HCT116 (cell line): ENCODE measurements around the gene RNF41. TPM values are rescaled to one million over a fixed set of nuclear protein-coding genes. Genes with fewer than 3 reads are reported as not detected.

Source experiments
- ATAC-seq: fragments of 200-7000 bp; cut with Tn5 transposase; 2 replicates; pipeline ENCODE4 v1.9.1; 2020; ENCODE audit warnings: mild to moderate bottlenecking, moderate library complexity
- BruUV-seq: library from RNA; stranded (reverse); fragments of 400-500 nt; replicated peaks from 2 replicates; lab custom pipeline; 2021; lab: Mats Ljungman, UMichigan
- CTCF ChIA-PET: fragments of 300-600 bp; sonication (Branson Sonifier 250); formaldehyde crosslinking; loops from one replicate; lab custom pipeline; 2021; ENCODE audit warnings: antibody characterized with exemption; lab: Charles Lee
- POLR2A ChIA-PET: fragments of 300-600, 350-600 bp; sonication (Branson Sonifier 250); formaldehyde crosslinking; loops from one replicate; lab custom pipeline; 2021; ENCODE audit warnings: antibody characterized with exemption; lab: Charles Lee
- RAD21 ChIA-PET, 2 experiments: fragments of 300-600 bp; sonication (Branson Sonifier 250); formaldehyde crosslinking; loops; one replicate each; lab custom pipeline; 2023; ENCODE audit warnings: low total read pairs in 2 of 2; ENCODE audit not compliant: uncharacterized antibody in 2 of 2, unreplicated experiment in 2 of 2, low non-redundant PET in 1 of 2; lab: Charles Lee
- DNase-seq: peaks from one replicate; pipeline ENCODE4 v3.0.0-alpha.2; 2010; ENCODE audit warnings: low read depth, low spot score
- H2AFZ ChIP-seq: fragments of 200-600 bp; shearing (Covaris generic), sonication (generic); 2 replicates; pipeline ENCODE4 v1.6.1; 2017; ENCODE audit warnings: low read depth, mixed run types, mixed read lengths, antibody characterized with exemption, low read length; ENCODE audit not compliant: poor library complexity, severe bottlenecking
- H3K27ac ChIP-seq: 2 replicates; pipeline ENCODE4 v1.5.1; 2012; ENCODE audit warnings: low read depth, low read length
- H3K27me3 ChIP-seq: fragments of 200-600 bp; sonication (generic); 2 replicates; pipeline ENCODE4 v1.6.1; 2016; ENCODE audit warnings: mixed run types, low read length, mixed read lengths; ENCODE audit not compliant: insufficient read depth
- H3K36me3 ChIP-seq, 2 experiments: fragments of 200-500 bp in 1 of 2; fragments of 200-600 bp in 1 of 2; sonication (Bioruptor generic) in 1 of 2; sonication (generic) in 1 of 2; 2 replicates each; pipeline versions ENCODE4 v1.5.1 to v1.6.1; 2014 to 2016; ENCODE audit warnings: low read length in 2 of 2, inconsistent platforms in 1 of 2, mixed read lengths in 1 of 2, mixed run types in 1 of 2; ENCODE audit not compliant: insufficient read depth in 2 of 2, control insufficient read depth in 1 of 2
- H3K4me1 ChIP-seq, 2 experiments: fragments of 200-600 bp in 1 of 2; sonication (generic) in 1 of 2; 2 replicates each; pipeline versions ENCODE4 v1.5.1 to v1.6.1; 2012 to 2017; ENCODE audit warnings: low read length in 2 of 2, inconsistent platforms in 1 of 2, mild to moderate bottlenecking in 1 of 2, mixed read lengths in 1 of 2, mixed run types in 1 of 2, moderate library complexity in 1 of 2; ENCODE audit not compliant: insufficient read depth in 2 of 2, control insufficient read depth in 1 of 2
- H3K4me2 ChIP-seq: fragments of 200-600 bp; sonication (generic); 2 replicates; pipeline ENCODE4 v1.6.1; 2017; ENCODE audit warnings: mixed run types, low read length, mixed read lengths
- H3K4me3 ChIP-seq, 2 experiments: fragments of 200-600 bp in 1 of 2; sonication (generic) in 1 of 2; replicated peaks in 1 of 2; 2 replicates each; pipeline ENCODE4 v1.5.1; 2011 to 2016; ENCODE audit warnings: low read length in 2 of 2, control low read depth in 1 of 2, low read depth in 1 of 2, mild to moderate bottlenecking in 1 of 2, mixed read lengths in 1 of 2, mixed run types in 1 of 2
- H3K79me2 ChIP-seq: fragments of 200-600 bp; sonication (generic); 2 replicates; pipeline ENCODE4 v1.6.1; 2017; ENCODE audit warnings: mild to moderate bottlenecking, mixed run types, low read length, moderate library complexity, mixed read lengths; ENCODE audit not compliant: insufficient read depth
- H3K9ac ChIP-seq: fragments of 200-600 bp; sonication (generic); 2 replicates; pipeline ENCODE4 v1.6.1; 2016; ENCODE audit warnings: low read length, mixed read lengths
- H3K9me2 ChIP-seq: fragments of 200-600 bp; sonication (generic), shearing (Covaris generic); 2 replicates; pipeline ENCODE4 v1.6.1; 2017; ENCODE audit warnings: mixed run types, mild to moderate bottlenecking, moderate library complexity; ENCODE audit not compliant: insufficient read depth
- H3K9me3 ChIP-seq, 2 experiments: fragments of 200-500 bp in 1 of 2; fragments of 200-600 bp in 1 of 2; sonication (Bioruptor generic) in 1 of 2; sonication (generic) in 1 of 2; 2 replicates each; pipeline ENCODE4 v1.6.1; 2014 to 2017; ENCODE audit warnings: low read length in 2 of 2, mixed read lengths in 2 of 2, inconsistent platforms in 1 of 2, low read depth in 1 of 2, mild to moderate bottlenecking in 1 of 2, mixed run types in 1 of 2, moderate library complexity in 1 of 2; ENCODE audit not compliant: control insufficient read depth in 1 of 2, insufficient read depth in 1 of 2
- H4K20me1 ChIP-seq: fragments of 200-600 bp; sonication (generic), shearing (Covaris generic); 2 replicates; pipeline ENCODE4 v1.6.1; 2017; ENCODE audit warnings: mixed run types, mild to moderate bottlenecking, moderate library complexity; ENCODE audit not compliant: insufficient read depth
- CBX3 ChIP-seq: IDR thresholded peaks from 2 replicates; pipeline ENCODE4 v1.6.1; 2012; ENCODE audit warnings: low read depth
- CEBPB ChIP-seq: IDR thresholded peaks from 2 replicates; pipeline ENCODE4 v1.6.1; 2012; ENCODE audit warnings: low read depth
- CTCF ChIP-seq, 3 experiments: fragments of 200-600 bp in 1 of 3; sonication (generic) in 1 of 3; IDR thresholded peaks in 2 of 3; conservative IDR thresholded peaks in 1 of 3; 2 replicates each; pipeline ENCODE4 v1.5.1; 2012 to 2017; ENCODE audit warnings: low read depth in 2 of 3, low read length in 2 of 3, antibody characterized with exemption in 1 of 3, borderline replicate concordance in 1 of 3, control low read depth in 1 of 3, mild to moderate bottlenecking in 1 of 3, mixed read lengths in 1 of 3, mixed run types in 1 of 3, moderate library complexity in 1 of 3; ENCODE audit not compliant: insufficient read depth in 1 of 3
- EGR1 ChIP-seq: IDR thresholded peaks from 2 replicates; pipeline ENCODE4 v1.6.1; 2012; ENCODE audit warnings: low read depth
- ELF1 ChIP-seq: IDR thresholded peaks from 2 replicates; pipeline ENCODE4 v1.6.1; 2012; ENCODE audit warnings: low read depth, borderline replicate concordance
- EZH2 ChIP-seq: fragments of 200-600 bp; sonication (generic); IDR thresholded peaks from 2 replicates; pipeline ENCODE4 v1.6.1; 2017; ENCODE audit warnings: antibody characterized with exemption, mixed run types
- EZH2phosphoT487 ChIP-seq: fragments of 200-600 bp; IDR thresholded peaks from 2 replicates; pipeline ENCODE4 v1.6.1; 2018; ENCODE audit warnings: antibody characterized with exemption, borderline replicate concordance
- JUND ChIP-seq: IDR thresholded peaks from 2 replicates; pipeline ENCODE4 v1.6.1; 2012
- MAX ChIP-seq: IDR thresholded peaks from 2 replicates; pipeline ENCODE4 v1.6.1; 2012
- POLR2A ChIP-seq: IDR thresholded peaks from 2 replicates; pipeline ENCODE4 v1.7.0; 2011; ENCODE audit warnings: borderline replicate concordance; ENCODE audit not compliant: insufficient read depth, insufficient read length; ENCODE audit errors: extremely low read depth
- POLR2AphosphoS5 ChIP-seq: IDR thresholded peaks from 2 replicates; pipeline ENCODE4 v1.6.1; 2011; ENCODE audit warnings: mild to moderate bottlenecking, low read depth, low read length, moderate library complexity
- RAD21 ChIP-seq: IDR thresholded peaks from 2 replicates; pipeline ENCODE4 v1.6.1; 2012; ENCODE audit warnings: low read depth, mild to moderate bottlenecking
- REST ChIP-seq: IDR thresholded peaks from 2 replicates; pipeline ENCODE4 v1.6.1; 2012; ENCODE audit warnings: low read depth
- SIN3A ChIP-seq: IDR thresholded peaks from 2 replicates; pipeline ENCODE4 v1.6.1; 2012; ENCODE audit warnings: low read depth
- SP1 ChIP-seq: IDR thresholded peaks from 2 replicates; pipeline ENCODE4 v1.6.1; 2012; ENCODE audit warnings: low read depth
- TCF7L2 ChIP-seq: IDR thresholded peaks from 2 replicates; pipeline ENCODE4 v1.7.0; 2011; ENCODE audit warnings: borderline replicate concordance, inconsistent platforms; ENCODE audit not compliant: insufficient read depth, insufficient read length; ENCODE audit errors: extremely low read depth
- ZBTB33 ChIP-seq: IDR thresholded peaks from 2 replicates; pipeline ENCODE4 v1.6.1; 2011; ENCODE audit warnings: mild to moderate bottlenecking, low read length, moderate library complexity; ENCODE audit not compliant: insufficient replicate concordance; ENCODE audit errors: extremely low read depth
- ZFX ChIP-seq: fragments of 450-650 bp; IDR thresholded peaks from 2 replicates; pipeline ENCODE4 v1.6.1; 2017
- ZNF274 ChIP-seq: fragments of 200-500 bp; sonication (Bioruptor generic); IDR thresholded peaks from 2 replicates; pipeline ENCODE4 v1.6.1; 2014; ENCODE audit warnings: mild to moderate bottlenecking, low read depth, low read length, inconsistent platforms
- intact Hi-C: fragments of 100-400 bp; cut with micrococcal nuclease; formaldehyde crosslinking; loops from 2 replicates; pipeline ENCODE4 v1.10.0; 2022
- total RNA-seq: library from RNA; stranded (reverse); gene quantifications from one replicate; pipeline ENCODE4 v1.2.1, GENCODE V29; 2021; ENCODE audit not compliant: unreplicated experiment

Gene RNF41
- total RNA-seq, 1 experiment from 2014 or later = 40.6 TPM

GRCh38 chr12:56258068-56258819 lies 36.5 kb upstream of the RNF41 start, which contains the start of gene ANKRD52:
Gene ANKRD52, minus strand, starts transcription at chr12:56258384. Its CDS starts 115 bp downstream, at chr12:56258269.
- no peaks in the 10 kb centered on the region for H3K9me2 ChIP-seq
- intact Hi-C loops = loop anchor here (5.0 kb wide), 1 partner anchor 36 kb away; the partner anchor contains the start of genes NABP2 and RNF41
- H3K9ac ChIP-seq = peak within 1 kb of the TSS; percentile 89
- DNase-seq = no peak
- no peaks in the 10 kb centered on the region for H4K20me1 ChIP-seq
- POLR2A ChIA-PET = interaction anchor here (0.6 to 0.8 kb wide), 2 partner anchors 9 to 36 kb away, joined by 3 to 4 read pairs; partner anchors contain the start of genes COQ10A and RNF41
- no peaks in the 10 kb centered on the region for H3K27me3 ChIP-seq
- peak within 1 kb of the TSS; percentile 71 to 89 for H3K4me3 ChIP-seq
- ATAC-seq = peak; percentile 79
- RAD21 ChIA-PET = interaction anchor here in 1 of 2 experiments (0.6 kb wide), 1 partner anchor 100 kb away, joined by 3 read pairs; no protein-coding TSS in a partner anchor
- H3K79me2 ChIP-seq = peaks cover 30% of the 10 kb centered on the region
- H3K4me1 ChIP-seq = peaks cover 26 to 52% of the 10 kb centered on the region in 2 experiments
- peak within 1 kb of the TSS; percentile 97 for H3K4me2 ChIP-seq
- BruUV-seq = no TSS peak
- H3K27ac ChIP-seq = peak within 1 kb of the TSS; percentile 82
- no peaks in the 10 kb centered on the region for H3K9me3 ChIP-seq
- peak within 1 kb of the TSS; percentile 81 for H2AFZ ChIP-seq
- CTCF ChIA-PET = interaction anchor here (1.7 kb wide), 2 partner anchors 9 to 68 kb away, joined by 8 to 11 read pairs; partner anchors contain the start of genes COQ10A and SMARCC2
- peaks cover 19 to 36% of the 10 kb centered on the region in 2 experiments; a peak in 3 of 4 replicates for H3K36me3 ChIP-seq
- no peak for TF ChIP-seq REST
- no peak; the same call in 1 of the 2 replicates for TF ChIP-seq MAX
- TF ChIP-seq EZH2 = no peak
- no peak for TF ChIP-seq SP1
- no peak for TF ChIP-seq ZNF274
- no peak for TF ChIP-seq TCF7L2
- no peak for TF ChIP-seq EGR1
- no peak for TF ChIP-seq ELF1
- TF ChIP-seq ZFX = peak; percentile 100
- TF ChIP-seq JUND = no peak
- peak; percentile 5 to 52 (median 44); a peak in 3 of 6 replicates for TF ChIP-seq CTCF (IDR thresholded peaks at IDR 0.05 in 2 of 3, conservative IDR thresholded peaks at IDR 0.05 in 1 of 3; ENCODE audit: borderline replicate concordance in 1 of 3, insufficient read depth in 1 of 3, low read depth in 2 of 3, low read length in 2 of 3)
- no peak for TF ChIP-seq RAD21
- no peak for TF ChIP-seq POLR2A
- 0 out of 2 replicates have a peak, but pooled peaks have one; percentile 35 for TF ChIP-seq SIN3A
- TF ChIP-seq CBX3 = no peak
- TF ChIP-seq EZH2phosphoT487 = no peak
- TF ChIP-seq POLR2AphosphoS5 = peak; percentile 70; the same call in 1 of the 2 replicates
- no peak for TF ChIP-seq ZBTB33
- no peak for TF ChIP-seq CEBPB
